Smooth muscle cell (in vitro differentiated cells): ENCODE measurements around the gene SRPX. TPM values are rescaled to one million over a fixed set of nuclear protein-coding genes. Genes with fewer than 3 reads are reported as not detected.

ENCODE experiments used
- DNase-seq: peaks from one replicate; lab custom pipeline; 2025; ENCODE audit not compliant: unreplicated experiment; lab: John Stamatoyannopoulos, UW
- H2AFZ ChIP-seq: fragments of 200-600 bp; sonication (generic); 2 replicates; pipeline ENCODE4 v1.6.0; 2016; ENCODE audit warnings: antibody characterized with exemption, low read depth, mild to moderate bottlenecking
- H3F3A ChIP-seq: fragments of 200-600 bp; sonication (generic); 2 replicates; pipeline ENCODE4 v1.6.0; 2017; ENCODE audit warnings: antibody characterized with exemption, low read depth
- H3K27ac ChIP-seq: fragments of 200-600 bp; sonication (generic); 2 replicates; pipeline ENCODE4 v1.5.1; 2016; ENCODE audit warnings: low read depth, mild to moderate bottlenecking
- H3K27me3 ChIP-seq: fragments of 200-600 bp; sonication (generic); 2 replicates; pipeline ENCODE4 v1.6.1; 2016; ENCODE audit warnings: low read depth, mild to moderate bottlenecking
- H3K36me3 ChIP-seq: fragments of 200-600 bp; sonication (generic); 2 replicates; pipeline ENCODE4 v1.5.1; 2016; ENCODE audit warnings: low read depth
- H3K4me1 ChIP-seq: fragments of 200-600 bp; sonication (generic); 2 replicates; pipeline ENCODE4 v1.5.1; 2016; ENCODE audit warnings: low read depth
- H3K4me2 ChIP-seq: fragments of 200-600 bp; sonication (generic); 2 replicates; pipeline ENCODE4 v1.6.0; 2016; ENCODE audit warnings: mild to moderate bottlenecking
- H3K4me3 ChIP-seq: fragments of 200-600 bp; sonication (generic); 2 replicates; pipeline ENCODE4 v1.5.1; 2016; ENCODE audit warnings: mild to moderate bottlenecking
- H3K79me2 ChIP-seq: fragments of 200-600 bp; sonication (generic); 2 replicates; pipeline ENCODE4 v1.6.0; 2016; ENCODE audit warnings: low read depth, mild to moderate bottlenecking
- H3K9ac ChIP-seq: fragments of 200-600 bp; sonication (generic); 2 replicates; pipeline ENCODE4 v1.6.0; 2016; ENCODE audit warnings: low read depth
- H3K9me3 ChIP-seq: fragments of 200-600 bp; sonication (generic); replicated peaks from 2 replicates; pipeline ENCODE4 v1.5.1; 2016; ENCODE audit warnings: low read depth
- H4K20me1 ChIP-seq: fragments of 200-600 bp; sonication (generic); 2 replicates; pipeline ENCODE4 v1.6.0; 2016; ENCODE audit warnings: low read depth
- CTCF ChIP-seq: fragments of 200-600 bp; sonication (generic); IDR thresholded peaks from 2 replicates; pipeline ENCODE4 v1.5.1; 2017; ENCODE audit warnings: borderline replicate concordance, mild to moderate bottlenecking, antibody characterized with exemption; ENCODE audit not compliant: insufficient read depth, poor library complexity, severe bottlenecking
- WGBS: methylation state at CpG from one replicate; pipeline ENCODE4 v1.1.7; 2016; ENCODE audit warnings: low lambda C conversion rate; 5-methylcytosine and 5-hydroxymethylcytosine counted together
- polyA plus RNA-seq: library from polyadenylated mRNA; unstranded; fragments of >200 nt; fragmentation: Nextera tagmentation; extraction: Ambion mirVana; gene quantifications from 2 replicates; pipeline ENCODE4 v1.2.1, GENCODE V29; 2016
- total RNA-seq: library from RNA; depleted of rRNA; stranded (reverse); fragments of >200 nt; gene quantifications from 2 replicates; pipeline ENCODE4 v1.2.3, GENCODE V29; 2014

Gene SRPX
- total and polyA plus RNA-seq, 2 experiments from 2014 or later, result 46.1 to 64.9 TPM

- no peak for TF ChIP-seq CTCF
- Histone ChIP-seq H3F3A (no peaks in the 10 kb centered on the region), H3K79me2 (no peaks in the 10 kb centered on the region), H3K9me3 (peaks cover 3% of the 10 kb centered on the region), H3K9ac (no peak overlapping the region), H3K27ac (no peak overlapping the region), H3K4me3 (no peak overlapping the region), H2AFZ (no peak overlapping the region), H3K27me3 (no peaks in the 10 kb centered on the region), H3K36me3 (no peaks in the 10 kb centered on the region), H4K20me1 (no peaks in the 10 kb centered on the region), H3K4me2 (no peak overlapping the region), H3K4me1 (no peaks in the 10 kb centered on the region)
- 45% methylated on average over 2 of the region's 2 CpGs for WGBS
- no peak for DNase-seq
Measured at GRCh38 chrX:38102240-38102639, 118.4 kb downstream of the SRPX start.

DNA sequence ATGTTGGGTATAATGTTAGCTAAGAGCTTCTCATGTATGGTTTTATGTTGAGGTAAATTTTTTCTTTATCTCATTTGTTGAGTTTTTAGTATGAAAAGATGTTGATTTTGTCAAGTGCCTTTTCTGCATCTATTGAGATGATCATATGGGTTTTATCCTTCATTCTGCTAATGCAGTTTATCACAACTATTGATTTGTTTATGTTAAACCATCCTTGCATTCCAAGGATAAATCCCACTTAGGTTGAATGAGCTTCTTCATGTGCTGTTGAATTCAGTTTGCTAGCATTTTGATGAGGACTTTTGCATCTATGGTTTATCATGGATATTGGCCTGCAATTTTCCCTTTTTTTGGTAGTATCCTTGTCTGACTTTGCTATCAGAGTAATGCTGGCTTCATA lies 121.0 kb downstream of the SRPX start:
- H3K4me1 ChIP-seq, result no peaks in the 10 kb centered on the region

More for the DNA sequence above, 121.0 kb downstream of the SRPX start:
- TF ChIP-seq CTCF, result no peak
- Histone ChIP-seq H3K9me3 (peaks cover 3% of the 10 kb centered on the region), H3K79me2 (no peaks in the 10 kb centered on the region), H3K4me2 (no peak overlapping the region), H3F3A (no peaks in the 10 kb centered on the region), H3K36me3 (no peaks in the 10 kb centered on the region), H3K4me3 (no peak overlapping the region), H3K27me3 (no peaks in the 10 kb centered on the region), H2AFZ (no peak overlapping the region), H3K9ac (no peak overlapping the region), H4K20me1 (no peaks in the 10 kb centered on the region), H3K27ac (no peak overlapping the region)
- DNase-seq, result no peak

Other genes with a start within 250 kb of the SRPX start
- 1.9 and 2.3 TPM in 2 replicates for gene SYTL5, start 214.3 kb downstream of the SRPX start, total RNA-seq
- gene SYTL5, start 214.3 kb downstream of the SRPX start, polyA plus RNA-seq, result 0.27 and 1.4 TPM in 2 replicates
- gene RPGR, start 106.6 kb upstream of the SRPX start, total RNA-seq, result 9.2 and 11.5 TPM in 2 replicates
- gene RPGR, start 106.6 kb upstream of the SRPX start, polyA plus RNA-seq, result 2.1 and 2.4 TPM in 2 replicates
- not detected in 2 replicates for gene OTC, start 131.7 kb upstream of the SRPX start, total RNA-seq
- not detected in 2 replicates for gene OTC, start 131.7 kb upstream of the SRPX start, polyA plus RNA-seq